H1 (cell line): ENCODE results near the gene RTEL1. TPM values are rescaled to one million over a fixed set of nuclear protein-coding genes. Genes with fewer than 3 reads are reported as not detected.

Experiments
- CEBPB ChIP-seq: IDR thresholded peaks from 2 replicates; pipeline ENCODE4 v1.6.1; 2012; ENCODE audit warnings: low read depth, low read length
- NRF1 ChIP-seq: IDR thresholded peaks from 2 replicates; pipeline ENCODE4 v1.6.1; 2011; ENCODE audit warnings: mild to moderate bottlenecking, low read depth, low read length, improper control_type of control experiment
- RNF2 ChIP-seq: fragments of 200-900, 300-1000 bp; sonication (generic); IDR thresholded peaks from 2 replicates; pipeline ENCODE4 v1.7.1; 2016; ENCODE audit warnings: borderline replicate concordance, low read depth, mild to moderate bottlenecking, antibody characterized with exemption, low read length; ENCODE audit not compliant: poor library complexity, severe bottlenecking; ENCODE audit errors: missing control alignments
- SAP30 ChIP-seq: fragments of 300-600 bp; sonication (generic); IDR thresholded peaks from 2 replicates; pipeline ENCODE4 v1.7.1; 2012; ENCODE audit warnings: low read length, moderate library complexity, mild to moderate bottlenecking, inconsistent platforms; ENCODE audit not compliant: insufficient read depth, insufficient replicate concordance
- SIN3A ChIP-seq, 2 experiments: IDR thresholded peaks in 1 of 2; conservative IDR thresholded peaks in 1 of 2; 2 replicates each; pipeline ENCODE4 v1.6.1; 2011 to 2012; ENCODE audit warnings: low read length in 2 of 2, improper control_type of control experiment in 1 of 2, low read depth in 1 of 2, mild to moderate bottlenecking in 1 of 2
- TAF1 ChIP-seq: IDR thresholded peaks from 2 replicates; pipeline ENCODE4 v1.6.1; 2011; ENCODE audit warnings: mild to moderate bottlenecking, low read depth, low read length
- polyA plus RNA-seq, 7 experiments: library from polyadenylated mRNA; depleted of rRNA in 3 of 7; stranded (reverse) in 5 of 7; unstranded in 2 of 7; fragments of >200 nt in 5 of 7; fragments of 200-250 nt in 2 of 7; gene quantifications; 1 replicate in 5 of 7; 2 replicates in 1 of 7; 4 replicates in 1 of 7; pipeline versions ENCODE4 v1.2.1 to v1.2.3, GENCODE V29; 2011 to 2013; ENCODE audit warnings: missing spikeins in 2 of 7, mixed read lengths in 2 of 7
- total RNA-seq: library from RNA; stranded (reverse); fragmentation: NEBNext Ultra II Directional; extraction: Animal tissue kit (Norgen Biotek cat#: 25700); gene quantifications from 2 replicates; pipeline ENCODE4 v1.2.1, GENCODE V29; 2021
- TF ChIP-seq, protein P1 (sequence below): fragments of 300-600 bp; sonication (generic); IDR thresholded peaks from 2 replicates; pipeline ENCODE4 v1.7.1; 2012; ENCODE audit warnings: low read length, moderate library complexity, mild to moderate bottlenecking, inconsistent platforms; ENCODE audit not compliant: insufficient replicate concordance

Gene RTEL1
- total and polyA plus RNA-seq, 2 of the 8 experiments (the other 6 are each of a cell fraction or from before 2014, with no cell fraction given) = 16.2 to 37.1 TPM

DNA sequence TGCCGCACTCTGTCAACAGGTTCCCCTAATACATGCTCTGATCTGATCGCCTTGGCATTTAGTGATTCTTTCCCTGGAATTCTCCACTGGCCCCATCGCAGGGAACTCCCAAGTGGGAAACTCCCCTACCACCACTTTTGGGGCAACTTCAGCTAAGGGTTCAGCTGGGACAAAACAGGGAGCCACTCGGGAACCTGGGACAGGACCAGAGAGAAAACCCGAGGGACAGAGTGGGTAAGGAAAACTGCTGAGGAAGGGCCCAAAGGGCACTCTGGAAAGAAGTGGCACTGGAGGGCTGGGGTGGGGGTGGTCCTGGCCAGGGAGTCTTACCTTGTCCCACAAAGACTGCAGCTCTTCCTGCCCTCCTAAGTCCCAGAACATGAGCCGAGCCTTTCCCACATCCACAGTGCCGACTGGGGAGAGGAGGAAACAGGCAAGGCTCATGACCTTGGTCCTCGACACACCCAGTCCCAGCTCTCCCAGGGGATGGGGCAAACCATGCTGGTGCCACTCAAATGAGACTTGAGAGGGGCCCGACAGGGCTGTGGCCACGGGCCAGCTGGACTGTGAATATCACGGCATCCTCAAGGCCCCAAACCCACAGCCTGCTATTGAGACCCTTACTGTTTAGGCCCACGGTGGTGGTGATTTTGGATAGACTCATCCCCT is 48.0 kb downstream of the RTEL1 start (continued):
- TF ChIP-seq, protein P1, sequence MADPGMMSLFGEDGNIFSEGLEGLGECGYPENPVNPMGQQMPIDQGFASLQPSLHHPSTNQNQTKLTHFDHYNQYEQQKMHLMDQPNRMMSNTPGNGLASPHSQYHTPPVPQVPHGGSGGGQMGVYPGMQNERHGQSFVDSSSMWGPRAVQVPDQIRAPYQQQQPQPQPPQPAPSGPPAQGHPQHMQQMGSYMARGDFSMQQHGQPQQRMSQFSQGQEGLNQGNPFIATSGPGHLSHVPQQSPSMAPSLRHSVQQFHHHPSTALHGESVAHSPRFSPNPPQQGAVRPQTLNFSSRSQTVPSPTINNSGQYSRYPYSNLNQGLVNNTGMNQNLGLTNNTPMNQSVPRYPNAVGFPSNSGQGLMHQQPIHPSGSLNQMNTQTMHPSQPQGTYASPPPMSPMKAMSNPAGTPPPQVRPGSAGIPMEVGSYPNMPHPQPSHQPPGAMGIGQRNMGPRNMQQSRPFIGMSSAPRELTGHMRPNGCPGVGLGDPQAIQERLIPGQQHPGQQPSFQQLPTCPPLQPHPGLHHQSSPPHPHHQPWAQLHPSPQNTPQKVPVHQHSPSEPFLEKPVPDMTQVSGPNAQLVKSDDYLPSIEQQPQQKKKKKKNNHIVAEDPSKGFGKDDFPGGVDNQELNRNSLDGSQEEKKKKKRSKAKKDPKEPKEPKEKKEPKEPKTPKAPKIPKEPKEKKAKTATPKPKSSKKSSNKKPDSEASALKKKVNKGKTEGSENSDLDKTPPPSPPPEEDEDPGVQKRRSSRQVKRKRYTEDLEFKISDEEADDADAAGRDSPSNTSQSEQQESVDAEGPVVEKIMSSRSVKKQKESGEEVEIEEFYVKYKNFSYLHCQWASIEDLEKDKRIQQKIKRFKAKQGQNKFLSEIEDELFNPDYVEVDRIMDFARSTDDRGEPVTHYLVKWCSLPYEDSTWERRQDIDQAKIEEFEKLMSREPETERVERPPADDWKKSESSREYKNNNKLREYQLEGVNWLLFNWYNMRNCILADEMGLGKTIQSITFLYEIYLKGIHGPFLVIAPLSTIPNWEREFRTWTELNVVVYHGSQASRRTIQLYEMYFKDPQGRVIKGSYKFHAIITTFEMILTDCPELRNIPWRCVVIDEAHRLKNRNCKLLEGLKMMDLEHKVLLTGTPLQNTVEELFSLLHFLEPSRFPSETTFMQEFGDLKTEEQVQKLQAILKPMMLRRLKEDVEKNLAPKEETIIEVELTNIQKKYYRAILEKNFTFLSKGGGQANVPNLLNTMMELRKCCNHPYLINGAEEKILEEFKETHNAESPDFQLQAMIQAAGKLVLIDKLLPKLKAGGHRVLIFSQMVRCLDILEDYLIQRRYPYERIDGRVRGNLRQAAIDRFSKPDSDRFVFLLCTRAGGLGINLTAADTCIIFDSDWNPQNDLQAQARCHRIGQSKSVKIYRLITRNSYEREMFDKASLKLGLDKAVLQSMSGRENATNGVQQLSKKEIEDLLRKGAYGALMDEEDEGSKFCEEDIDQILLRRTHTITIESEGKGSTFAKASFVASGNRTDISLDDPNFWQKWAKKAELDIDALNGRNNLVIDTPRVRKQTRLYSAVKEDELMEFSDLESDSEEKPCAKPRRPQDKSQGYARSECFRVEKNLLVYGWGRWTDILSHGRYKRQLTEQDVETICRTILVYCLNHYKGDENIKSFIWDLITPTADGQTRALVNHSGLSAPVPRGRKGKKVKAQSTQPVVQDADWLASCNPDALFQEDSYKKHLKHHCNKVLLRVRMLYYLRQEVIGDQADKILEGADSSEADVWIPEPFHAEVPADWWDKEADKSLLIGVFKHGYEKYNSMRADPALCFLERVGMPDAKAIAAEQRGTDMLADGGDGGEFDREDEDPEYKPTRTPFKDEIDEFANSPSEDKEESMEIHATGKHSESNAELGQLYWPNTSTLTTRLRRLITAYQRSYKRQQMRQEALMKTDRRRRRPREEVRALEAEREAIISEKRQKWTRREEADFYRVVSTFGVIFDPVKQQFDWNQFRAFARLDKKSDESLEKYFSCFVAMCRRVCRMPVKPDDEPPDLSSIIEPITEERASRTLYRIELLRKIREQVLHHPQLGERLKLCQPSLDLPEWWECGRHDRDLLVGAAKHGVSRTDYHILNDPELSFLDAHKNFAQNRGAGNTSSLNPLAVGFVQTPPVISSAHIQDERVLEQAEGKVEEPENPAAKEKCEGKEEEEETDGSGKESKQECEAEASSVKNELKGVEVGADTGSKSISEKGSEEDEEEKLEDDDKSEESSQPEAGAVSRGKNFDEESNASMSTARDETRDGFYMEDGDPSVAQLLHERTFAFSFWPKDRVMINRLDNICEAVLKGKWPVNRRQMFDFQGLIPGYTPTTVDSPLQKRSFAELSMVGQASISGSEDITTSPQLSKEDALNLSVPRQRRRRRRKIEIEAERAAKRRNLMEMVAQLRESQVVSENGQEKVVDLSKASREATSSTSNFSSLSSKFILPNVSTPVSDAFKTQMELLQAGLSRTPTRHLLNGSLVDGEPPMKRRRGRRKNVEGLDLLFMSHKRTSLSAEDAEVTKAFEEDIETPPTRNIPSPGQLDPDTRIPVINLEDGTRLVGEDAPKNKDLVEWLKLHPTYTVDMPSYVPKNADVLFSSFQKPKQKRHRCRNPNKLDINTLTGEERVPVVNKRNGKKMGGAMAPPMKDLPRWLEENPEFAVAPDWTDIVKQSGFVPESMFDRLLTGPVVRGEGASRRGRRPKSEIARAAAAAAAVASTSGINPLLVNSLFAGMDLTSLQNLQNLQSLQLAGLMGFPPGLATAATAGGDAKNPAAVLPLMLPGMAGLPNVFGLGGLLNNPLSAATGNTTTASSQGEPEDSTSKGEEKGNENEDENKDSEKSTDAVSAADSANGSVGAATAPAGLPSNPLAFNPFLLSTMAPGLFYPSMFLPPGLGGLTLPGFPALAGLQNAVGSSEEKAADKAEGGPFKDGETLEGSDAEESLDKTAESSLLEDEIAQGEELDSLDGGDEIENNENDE = no peak
- TF ChIP-seq RNF2 (no peak), SIN3A (conservative IDR thresholded peaks at IDR 0.05 in 1 of 2, IDR thresholded peaks at IDR 0.05 in 1 of 2; ENCODE audit: low read depth in 1 of 2, low read length in 2 of 2) (no peak), CEBPB (no peak), TAF1 (no peak), NRF1 (no peak), SAP30 (no peak)
